Caco-2 (cell line): ENCODE results near the gene MANBA. TPM values are rescaled to one million over a fixed set of nuclear protein-coding genes. Genes with fewer than 3 reads are reported as not detected.

ENCODE experiments used
- BruUV-seq: library from RNA; stranded (reverse); fragments of 400-500 nt; replicated peaks from 2 replicates; lab custom pipeline; 2021; lab: Mats Ljungman, UMichigan
- CTCF ChIA-PET: fragments of 300-600 bp; sonication (Branson Sonifier 250); formaldehyde crosslinking; loops from one replicate; lab custom pipeline; 2022; ENCODE audit warnings: antibody characterized with exemption; lab: Charles Lee
- POLR2A ChIA-PET: fragments of 300-600 bp; sonication (Branson Sonifier 250); formaldehyde crosslinking; loops from one replicate; lab custom pipeline; 2022; ENCODE audit warnings: antibody characterized with exemption; lab: Charles Lee
- DNase-seq, 2 experiments: peaks; one replicate each; pipeline versions ENCODE4 v3.0.0 to v3.0.0-alpha.2; 2020 to 2022
- H3K27me3 ChIP-seq: replicated peaks from 2 replicates; pipeline ENCODE4 v1.6.0; 2011; ENCODE audit warnings: low read length; ENCODE audit not compliant: control insufficient read depth, insufficient read depth
- H3K36me3 ChIP-seq: 2 replicates; pipeline ENCODE4 v1.5.1; 2011; ENCODE audit warnings: low read length; ENCODE audit not compliant: control insufficient read depth, insufficient read depth
- H3K4me1 ChIP-seq: fragments of 250-450 bp; sonication (Bioruptor Pico); 2 replicates; pipeline ENCODE4 v1.5.1; 2020; ENCODE audit warnings: mild to moderate bottlenecking
- H3K4me3 ChIP-seq: 2 replicates; pipeline ENCODE4 v1.5.1; 2011; ENCODE audit warnings: low read depth, mild to moderate bottlenecking, control low read depth, low read length
- H3K9me3 ChIP-seq: fragments of 250-450 bp; sonication (Bioruptor Pico); 2 replicates; pipeline ENCODE4 v1.5.1; 2020; ENCODE audit warnings: mild to moderate bottlenecking, moderate library complexity
- H3K27ac Mint-ChIP-seq: one replicate; pipeline ENCODE4 v1.8.0; 2022; ENCODE audit warnings: mixed read lengths; ENCODE audit not compliant: unreplicated experiment
- H3K27me3 Mint-ChIP-seq: one replicate; pipeline ENCODE4 v1.8.0; 2022; ENCODE audit warnings: mixed read lengths; ENCODE audit not compliant: insufficient read depth, unreplicated experiment
- H3K36me3 Mint-ChIP-seq: one replicate; pipeline ENCODE4 v1.8.0; 2022; ENCODE audit warnings: mild to moderate bottlenecking, mixed read lengths; ENCODE audit not compliant: insufficient read depth, unreplicated experiment
- H3K4me1 Mint-ChIP-seq: one replicate; pipeline ENCODE4 v1.8.0; 2022; ENCODE audit warnings: low read depth, mixed read lengths; ENCODE audit not compliant: unreplicated experiment
- H3K4me3 Mint-ChIP-seq: one replicate; pipeline ENCODE4 v1.8.0; 2022; ENCODE audit warnings: mild to moderate bottlenecking, moderate library complexity, mixed read lengths; ENCODE audit not compliant: unreplicated experiment
- H3K9me3 Mint-ChIP-seq: one replicate; pipeline ENCODE4 v1.8.0; 2022; ENCODE audit warnings: mixed read lengths; ENCODE audit not compliant: unreplicated experiment
- intact Hi-C: fragments of 100-400 bp; cut with micrococcal nuclease; formaldehyde crosslinking; loops from one replicate; pipeline ENCODE4 v1.10.0; 2022; ENCODE audit not compliant: unreplicated experiment
- total RNA-seq: library from RNA; stranded (reverse); gene quantifications from 2 replicates; pipeline ENCODE4 v1.2.3, GENCODE V29; 2022
- TF ChIP-seq, protein P1 (sequence below), 2 experiments: fragments of 200-600 bp in 1 of 2; IDR thresholded peaks; 1 replicate in 1 of 2; 2 replicates in 1 of 2; pipeline versions ENCODE4 v1.5.1 to v1.8.0; 2011 to 2022; ENCODE audit warnings: antibody characterized with exemption in 1 of 2, control low read depth in 1 of 2, inconsistent platforms in 1 of 2, low read depth in 1 of 2, low read length in 1 of 2, mild to moderate bottlenecking in 1 of 2, moderate library complexity in 1 of 2; ENCODE audit not compliant: insufficient read depth in 1 of 2, severe bottlenecking in 1 of 2, unreplicated experiment in 1 of 2

MANBA gene
- total RNA-seq, 1 experiment from 2014 or later = 53.5 TPM

GRCh38 chr4:102608190-102608589 is 152.6 kb downstream of the MANBA start:
- no peaks in the 10 kb centered on the region for H3K27me3 ChIP-seq
- intact Hi-C loops = no loop called here
- H3K4me1 Mint-ChIP-seq = no peaks in the 10 kb centered on the region
- no TSS peak for BruUV-seq
- ChIA-PET CTCF (interaction anchor here (0.9 kb wide), 1 partner anchor 108 kb away, joined by 3 read pairs; no protein-coding TSS in a partner anchor), POLR2A (no interaction called here)
- no peak overlapping the region for H3K4me3 Mint-ChIP-seq
- H3K36me3 ChIP-seq = peaks cover 3% of the 10 kb centered on the region
- TF ChIP-seq, protein P1, sequence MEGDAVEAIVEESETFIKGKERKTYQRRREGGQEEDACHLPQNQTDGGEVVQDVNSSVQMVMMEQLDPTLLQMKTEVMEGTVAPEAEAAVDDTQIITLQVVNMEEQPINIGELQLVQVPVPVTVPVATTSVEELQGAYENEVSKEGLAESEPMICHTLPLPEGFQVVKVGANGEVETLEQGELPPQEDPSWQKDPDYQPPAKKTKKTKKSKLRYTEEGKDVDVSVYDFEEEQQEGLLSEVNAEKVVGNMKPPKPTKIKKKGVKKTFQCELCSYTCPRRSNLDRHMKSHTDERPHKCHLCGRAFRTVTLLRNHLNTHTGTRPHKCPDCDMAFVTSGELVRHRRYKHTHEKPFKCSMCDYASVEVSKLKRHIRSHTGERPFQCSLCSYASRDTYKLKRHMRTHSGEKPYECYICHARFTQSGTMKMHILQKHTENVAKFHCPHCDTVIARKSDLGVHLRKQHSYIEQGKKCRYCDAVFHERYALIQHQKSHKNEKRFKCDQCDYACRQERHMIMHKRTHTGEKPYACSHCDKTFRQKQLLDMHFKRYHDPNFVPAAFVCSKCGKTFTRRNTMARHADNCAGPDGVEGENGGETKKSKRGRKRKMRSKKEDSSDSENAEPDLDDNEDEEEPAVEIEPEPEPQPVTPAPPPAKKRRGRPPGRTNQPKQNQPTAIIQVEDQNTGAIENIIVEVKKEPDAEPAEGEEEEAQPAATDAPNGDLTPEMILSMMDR (IDR thresholded peaks at IDR 0.05; ENCODE audit: insufficient read depth in 1 of 2, low read depth in 1 of 2, low read length in 1 of 2, severe bottlenecking in 1 of 2, unreplicated experiment in 1 of 2) = no peak
- no peak overlapping the region for H3K4me3 ChIP-seq
- DNase-seq = no peak
- H3K36me3 Mint-ChIP-seq = peaks cover 31% of the 10 kb centered on the region
- H3K27me3 Mint-ChIP-seq = no peaks in the 10 kb centered on the region
- H3K27ac Mint-ChIP-seq = no peak overlapping the region
- H3K4me1 ChIP-seq = no peaks in the 10 kb centered on the region
- no peaks in the 10 kb centered on the region for H3K9me3 Mint-ChIP-seq
- no peaks in the 10 kb centered on the region for H3K9me3 ChIP-seq

- no peak overlapping the region for H3K4me3 Mint-ChIP-seq
- Histone ChIP-seq H3K9me3 (no peaks in the 10 kb centered on the region), H3K27me3 (no peaks in the 10 kb centered on the region), H3K4me3 (no peak overlapping the region), H3K36me3 (peaks cover 3% of the 10 kb centered on the region), H3K4me1 (no peaks in the 10 kb centered on the region)
- no peak for DNase-seq
- ChIA-PET CTCF (no interaction called here), POLR2A (no interaction called here)
- intact Hi-C loops = no loop called here
- H3K27me3 Mint-ChIP-seq = no peaks in the 10 kb centered on the region
- H3K9me3 Mint-ChIP-seq = no peaks in the 10 kb centered on the region
- no peak overlapping the region for H3K27ac Mint-ChIP-seq
- BruUV-seq = no TSS peak
- no peaks in the 10 kb centered on the region for H3K4me1 Mint-ChIP-seq
- TF ChIP-seq, protein P1 (IDR thresholded peaks at IDR 0.05; ENCODE audit: insufficient read depth in 1 of 2, low read depth in 1 of 2, low read length in 1 of 2, severe bottlenecking in 1 of 2, unreplicated experiment in 1 of 2) = no peak
- peaks cover 23% of the 10 kb centered on the region for H3K36me3 Mint-ChIP-seq
Measured at GRCh38 chr4:102606846-102607450, 153.8 kb downstream of the MANBA start.

GRCh38 chr4:102606261-102606660 is 154.5 kb downstream of the MANBA start:
- BruUV-seq = no TSS peak
- no peaks in the 10 kb centered on the region for H3K4me1 ChIP-seq
- peaks cover 2% of the 10 kb centered on the region for H3K36me3 ChIP-seq
- H3K9me3 ChIP-seq = no peaks in the 10 kb centered on the region
- Mint-ChIP-seq H3K36me3 (peaks cover 24% of the 10 kb centered on the region), H3K27ac (no peak overlapping the region), H3K9me3 (no peaks in the 10 kb centered on the region), H3K4me1 (no peaks in the 10 kb centered on the region), H3K4me3 (no peak overlapping the region), H3K27me3 (no peaks in the 10 kb centered on the region)
- CTCF ChIA-PET = interaction anchor here (1.2 kb wide), 1 partner anchor 15 kb away, joined by 3 read pairs; no protein-coding TSS in a partner anchor
- intact Hi-C loops = no loop called here
- H3K27me3 ChIP-seq = no peaks in the 10 kb centered on the region
- H3K4me3 ChIP-seq = no peak overlapping the region
- no peak for DNase-seq
- TF ChIP-seq, protein P1 (IDR thresholded peaks at IDR 0.05; ENCODE audit: insufficient read depth in 1 of 2, low read depth in 1 of 2, low read length in 1 of 2, severe bottlenecking in 1 of 2, unreplicated experiment in 1 of 2) = no peak
- POLR2A ChIA-PET = no interaction called here
